Esophagus squamous epithelium (tissue), 4 donors: ENCODE measurements around the gene CKM.
"Not testable (repeated sequence)": the region's sequence is repeated elsewhere in the genome, so short reads cannot be mapped to it uniquely, and the experiment has no call there.

Experiments used
- POLR2A ChIP-seq, 4 donors: fragments of 450-650 bp; IDR thresholded peaks; one replicate each; pipeline ENCODE4 v1.6.1; 2017; ENCODE audit warnings: antibody characterized with exemption in 4 of 4, mild to moderate bottlenecking in 4 of 4, moderate library complexity in 3 of 4
- TF ChIP-seq, protein P1 (sequence below), 6 experiments: fragments of 450-650 bp in 4 of 6; fragments of 200-600 bp in 2 of 6; sonication (generic) in 2 of 6; IDR thresholded peaks; one replicate each; pipeline ENCODE4 v1.5.1; 2016 to 2019; ENCODE audit warnings: antibody characterized with exemption in 6 of 6, mild to moderate bottlenecking in 4 of 6, moderate library complexity in 4 of 6

DNA sequence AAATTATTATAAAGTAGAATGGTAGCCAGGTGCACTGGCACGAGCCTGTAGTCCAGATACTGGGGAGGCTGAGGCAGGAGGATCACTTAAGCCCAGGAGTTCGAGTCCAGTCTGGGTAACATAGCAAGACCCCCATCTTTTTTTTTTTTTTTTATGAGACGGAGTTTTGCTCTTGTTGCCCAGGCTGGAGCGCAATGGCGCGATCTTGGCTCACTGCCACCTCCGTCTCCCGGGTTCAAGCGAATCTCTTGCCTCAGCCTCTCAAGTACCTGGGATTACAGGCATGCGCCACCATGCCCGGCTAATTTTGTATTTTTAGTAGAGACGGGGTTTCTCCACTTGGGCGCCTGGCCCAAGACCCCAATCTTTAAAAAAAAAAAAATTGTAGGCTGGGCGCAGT lies 10.4 kb downstream of the CKM start:
- TF ChIP-seq POLR2A (IDR thresholded peaks at IDR 0.05), result not testable (repeated sequence)
- TF ChIP-seq, protein P1, sequence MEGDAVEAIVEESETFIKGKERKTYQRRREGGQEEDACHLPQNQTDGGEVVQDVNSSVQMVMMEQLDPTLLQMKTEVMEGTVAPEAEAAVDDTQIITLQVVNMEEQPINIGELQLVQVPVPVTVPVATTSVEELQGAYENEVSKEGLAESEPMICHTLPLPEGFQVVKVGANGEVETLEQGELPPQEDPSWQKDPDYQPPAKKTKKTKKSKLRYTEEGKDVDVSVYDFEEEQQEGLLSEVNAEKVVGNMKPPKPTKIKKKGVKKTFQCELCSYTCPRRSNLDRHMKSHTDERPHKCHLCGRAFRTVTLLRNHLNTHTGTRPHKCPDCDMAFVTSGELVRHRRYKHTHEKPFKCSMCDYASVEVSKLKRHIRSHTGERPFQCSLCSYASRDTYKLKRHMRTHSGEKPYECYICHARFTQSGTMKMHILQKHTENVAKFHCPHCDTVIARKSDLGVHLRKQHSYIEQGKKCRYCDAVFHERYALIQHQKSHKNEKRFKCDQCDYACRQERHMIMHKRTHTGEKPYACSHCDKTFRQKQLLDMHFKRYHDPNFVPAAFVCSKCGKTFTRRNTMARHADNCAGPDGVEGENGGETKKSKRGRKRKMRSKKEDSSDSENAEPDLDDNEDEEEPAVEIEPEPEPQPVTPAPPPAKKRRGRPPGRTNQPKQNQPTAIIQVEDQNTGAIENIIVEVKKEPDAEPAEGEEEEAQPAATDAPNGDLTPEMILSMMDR (IDR thresholded peaks at IDR 0.05), result not testable (repeated sequence)
